ENCODE results near the gene PARK7. TPM values are rescaled to one million over a fixed set of nuclear protein-coding genes. Genes with fewer than 3 reads are reported as not detected.

PARK7 gene
- total RNA-seq, 4 donors from 2014 or later: 48.2 to 85.8 (median 73.5) TPM

GRCh38 chr1:8003438-8004112 is 42.1 kb downstream of the PARK7 start:
- no peak for TF ChIP-seq POLR2A (IDR thresholded peaks at IDR 0.05)
- TF ChIP-seq CTCF (IDR thresholded peaks at IDR 0.05): no peak
- H3K4me3 ChIP-seq: no peak overlapping the region
- no peaks in the 10 kb centered on the region for H3K9me3 ChIP-seq
- no peak for DNase-seq
- no peaks in the 10 kb centered on the region for H3K36me3 ChIP-seq
- peak overlapping the region in 2 of 4 donors; percentile 38 to 78 for H3K27ac ChIP-seq
- peaks cover 0 to 9% (median 0%) of the 10 kb centered on the region in 4 donors for H3K4me1 ChIP-seq
- H3K27me3 ChIP-seq: no peaks in the 10 kb centered on the region

GRCh38 chr1:8004113-8004802 is 42.7 kb downstream of the PARK7 start:
- H3K4me3 ChIP-seq: no peak overlapping the region
- DNase-seq: no peak
- H3K27ac ChIP-seq: peak overlapping the region; percentile 28 to 78 (median 42)
- peaks cover 0 to 9% (median 0%) of the 10 kb centered on the region in 4 donors for H3K4me1 ChIP-seq
- H3K36me3 ChIP-seq: no peaks in the 10 kb centered on the region
- H3K9me3 ChIP-seq: no peaks in the 10 kb centered on the region
- no peak for TF ChIP-seq CTCF (IDR thresholded peaks at IDR 0.05)
- no peak for TF ChIP-seq POLR2A (IDR thresholded peaks at IDR 0.05)
- no peaks in the 10 kb centered on the region for H3K27me3 ChIP-seq

DNA sequence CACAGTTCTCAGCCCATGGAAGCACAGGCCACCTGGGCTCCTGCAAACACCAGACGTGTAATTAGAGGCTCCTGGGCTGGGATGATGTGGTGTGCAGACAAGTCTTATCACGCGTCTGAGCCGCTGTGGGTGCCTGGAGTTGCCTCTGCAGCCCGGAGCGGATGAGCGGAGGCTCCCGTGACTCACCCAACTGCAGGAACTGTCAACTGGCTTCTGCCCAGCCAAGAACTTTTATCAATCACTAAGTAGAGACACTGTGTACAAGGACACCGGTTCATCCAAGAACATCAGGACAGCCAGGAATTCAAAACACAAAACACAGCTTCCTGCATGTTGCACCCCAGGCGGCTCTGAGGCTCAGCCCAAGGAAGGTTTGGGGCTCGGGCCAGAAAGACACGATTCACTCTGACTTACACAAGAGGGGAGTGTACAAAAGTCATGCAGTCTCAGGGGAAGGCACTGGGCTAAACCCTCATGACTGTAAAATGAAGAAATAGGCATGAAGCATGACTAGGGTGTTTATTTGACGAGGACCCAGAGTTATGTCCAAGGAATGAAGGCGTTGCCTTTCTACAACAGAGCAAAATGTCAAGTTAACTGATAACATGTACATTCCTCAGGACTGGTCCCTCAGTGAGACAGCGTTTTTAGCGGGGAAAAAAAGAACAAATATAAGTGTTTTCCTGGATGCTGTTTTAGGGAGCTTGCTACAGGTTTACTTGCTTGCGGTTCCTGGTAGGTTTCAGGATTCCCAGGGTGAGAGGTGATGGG is 43.5 kb downstream of the PARK7 start:
- Histone ChIP-seq H3K4me1 (peaks cover 0 to 9% (median 0%) of the 10 kb centered on the region in 4 donors), H3K27me3 (no peaks in the 10 kb centered on the region), H3K36me3 (peaks cover 0 to under 1% (median 0%) of the 10 kb centered on the region in 3 donors), H3K4me3 (no peak overlapping the region), H3K9me3 (no peaks in the 10 kb centered on the region), H3K27ac (peak overlapping the region; percentile 28 to 78 (median 42))
- TF ChIP-seq POLR2A (IDR thresholded peaks at IDR 0.05) (no peak), CTCF (IDR thresholded peaks at IDR 0.05) (no peak)
- DNase-seq: peak; percentile 37 to 84 (median 69)

- H3K9me3 ChIP-seq: no peaks in the 10 kb centered on the region
- peak overlapping the region in 3 of 4 donors; percentile 21 to 78 (median 38) for H3K27ac ChIP-seq
- DNase-seq: no peak
- H3K4me3 ChIP-seq: no peak overlapping the region
- peaks cover 0 to 9% (median 0%) of the 10 kb centered on the region in 4 donors for H3K4me1 ChIP-seq
- no peaks in the 10 kb centered on the region for H3K27me3 ChIP-seq
- peaks cover 0 to 13% (median 0%) of the 10 kb centered on the region in 3 donors for H3K36me3 ChIP-seq
- no peak for TF ChIP-seq CTCF (IDR thresholded peaks at IDR 0.05)
- TF ChIP-seq POLR2A (IDR thresholded peaks at IDR 0.05): no peak
Measured at GRCh38 chr1:8006037-8006963, 44.8 kb downstream of the PARK7 start.

All from Peyer's patch (tissue), 4 donors.